ENCODE results near the gene KIFAP3. TPM values are rescaled to one million over a fixed set of nuclear protein-coding genes. Genes with fewer than 3 reads are reported as not detected.

Gene KIFAP3
- total RNA-seq, 1 experiment from 2014 or later: 20.0 TPM

GRCh38 chr1:169970114-169970513, 104.4 kb downstream of the KIFAP3 start:
- H3K36me3 ChIP-seq (ENCODE audit: control insufficient read depth, insufficient read depth, low read length): no peaks in the 10 kb centered on the region
- H3K27ac ChIP-seq (ENCODE audit: low read length): no peak overlapping the region
- TF ChIP-seq CTCF (IDR thresholded peaks at IDR 0.05): no peak
- no peak for TF ChIP-seq TCF7L2 (IDR thresholded peaks at IDR 0.05; ENCODE audit: low read depth, low read length)
- TF ChIP-seq REST (IDR thresholded peaks at IDR 0.05; ENCODE audit: insufficient read depth in 1 of 2, low read depth in 2 of 2, low read length in 1 of 2): no peak
- TF ChIP-seq SIN3A (IDR thresholded peaks at IDR 0.05; ENCODE audit: borderline replicate concordance, insufficient read depth, low read depth, low read length): no peak
- no peak for TF ChIP-seq POLR2AphosphoS5 (IDR thresholded peaks at IDR 0.05; ENCODE audit: low read depth, low read length)
- ATAC-seq: no peak
- no TSS peak for BruUV-seq (replicated peaks)
- ChIA-PET CTCF (no interaction called here), POLR2A (no interaction called here)
- H3K4me3 ChIP-seq (ENCODE audit: low read depth in 2 of 2, low read length in 2 of 2): no peak overlapping the region
- in situ Hi-C loops (cut with HindIII; ENCODE audit: low pct_unique_long_range_greater_than_20kb, low sequenced_read_pairs) (no loop called here), intact Hi-C loops (cut with micrococcal nuclease; ENCODE audit: unreplicated experiment) (no loop called here)
- H3K4me1 ChIP-seq (ENCODE audit: control insufficient read depth, insufficient read depth, low read length): no peaks in the 10 kb centered on the region
- H3K27me3 ChIP-seq (ENCODE audit: control insufficient read depth, insufficient read depth, low read length): no peaks in the 10 kb centered on the region
- DNase-seq (ENCODE audit: low read depth, low spot score): no peak
- no peaks in the 10 kb centered on the region for H3K9me3 ChIP-seq (ENCODE audit: control insufficient read depth, insufficient read depth, low read depth, low read length)

- no peak overlapping the region for H3K27ac ChIP-seq (ENCODE audit: low read length)
- H3K27me3 ChIP-seq (ENCODE audit: control insufficient read depth, insufficient read depth, low read length): no peaks in the 10 kb centered on the region
- TF ChIP-seq SIN3A (IDR thresholded peaks at IDR 0.05; ENCODE audit: borderline replicate concordance, insufficient read depth, low read depth, low read length) (no peak), REST (IDR thresholded peaks at IDR 0.05; ENCODE audit: insufficient read depth in 1 of 2, low read depth in 2 of 2, low read length in 1 of 2) (no peak), CTCF (IDR thresholded peaks at IDR 0.05) (no peak), TCF7L2 (IDR thresholded peaks at IDR 0.05; ENCODE audit: low read depth, low read length) (no peak), POLR2AphosphoS5 (IDR thresholded peaks at IDR 0.05; ENCODE audit: low read depth, low read length) (no peak)
- ChIA-PET CTCF (no interaction called here), POLR2A (no interaction called here)
- ATAC-seq (no peak), DNase-seq (ENCODE audit: low read depth, low spot score) (no peak)
- no peaks in the 10 kb centered on the region for H3K36me3 ChIP-seq (ENCODE audit: control insufficient read depth, insufficient read depth, low read length)
- in situ Hi-C loops (cut with HindIII; ENCODE audit: low pct_unique_long_range_greater_than_20kb, low sequenced_read_pairs) (no loop called here), intact Hi-C loops (cut with micrococcal nuclease; ENCODE audit: unreplicated experiment) (no loop called here)
- H3K4me1 ChIP-seq (ENCODE audit: control insufficient read depth, insufficient read depth, low read length): no peaks in the 10 kb centered on the region
- no TSS peak for BruUV-seq (replicated peaks)
- H3K9me3 ChIP-seq (ENCODE audit: control insufficient read depth, insufficient read depth, low read depth, low read length): no peaks in the 10 kb centered on the region
- no peak overlapping the region for H3K4me3 ChIP-seq (ENCODE audit: low read depth in 2 of 2, low read length in 2 of 2)
Observed at GRCh38 chr1:169968174-169968573, 106.3 kb downstream of the KIFAP3 start.
